SK-N-SH treated with all-trans-retinoic acid at 6 μM for 48 hours (cell line): ENCODE measurements around the gene ACKR2.

Experiments used
- ATAC-seq: fragments of 200-7000 bp; cut with Tn5 transposase; 3 replicates; pipeline ENCODE4 v1.9.1; 2020; ENCODE audit warnings: mild to moderate bottlenecking, moderate library complexity
- ARNTL ChIP-seq: fragments of 450-650 bp; formaldehyde crosslinking; IDR thresholded peaks from 2 replicates; pipeline ENCODE4 v1.5.0; 2020; ENCODE audit warnings: low read depth, mild to moderate bottlenecking, moderate library complexity, borderline replicate concordance
- BACH2 ChIP-seq: fragments of 250-450 bp; sonication (Bioruptor Pico); IDR thresholded peaks from 2 replicates; pipeline ENCODE4 v1.9.0; 2021; ENCODE audit warnings: mild to moderate bottlenecking, borderline replicate concordance
- CREB5 ChIP-seq: fragments of 250-450 bp; sonication (Bioruptor Pico); IDR thresholded peaks from 2 replicates; pipeline ENCODE4 v1.5.1; 2020; ENCODE audit warnings: low read depth, mild to moderate bottlenecking, moderate library complexity
- CSDC2 ChIP-seq: fragments of 250-450 bp; sonication (Bioruptor Pico); IDR thresholded peaks from 2 replicates; pipeline ENCODE4 v1.5.0; 2020; ENCODE audit warnings: mild to moderate bottlenecking, moderate library complexity
- CSRNP3 ChIP-seq: fragments of 250-450 bp; sonication (Bioruptor Pico); IDR thresholded peaks from 2 replicates; pipeline ENCODE4 v1.5.1; 2021; ENCODE audit warnings: mild to moderate bottlenecking, moderate library complexity
- ESRRG ChIP-seq: fragments of 250-450 bp; sonication (Bioruptor Pico); IDR thresholded peaks from 2 replicates; pipeline ENCODE4 v1.6.1; 2021; ENCODE audit warnings: mild to moderate bottlenecking
- GLIS3 ChIP-seq: fragments of 250-450 bp; sonication (Bioruptor Pico); IDR thresholded peaks from 2 replicates; pipeline ENCODE4 v1.5.0; 2020; ENCODE audit warnings: mild to moderate bottlenecking, moderate library complexity
- ISL1 ChIP-seq: fragments of 250-450 bp; sonication (Bioruptor Pico); IDR thresholded peaks from 2 replicates; pipeline ENCODE4 v2.1.2; 2022; ENCODE audit warnings: mild to moderate bottlenecking, moderate library complexity
- OSR1 ChIP-seq: fragments of 250-450 bp; sonication (Bioruptor Pico); IDR thresholded peaks from 2 replicates; pipeline ENCODE4 v1.8.0; 2022; ENCODE audit warnings: moderate library complexity, mild to moderate bottlenecking, inconsistent platforms
- PATZ1 ChIP-seq: fragments of 250-450 bp; sonication (Bioruptor Pico); IDR thresholded peaks from 2 replicates; pipeline ENCODE4 v1.8.0; 2020; ENCODE audit warnings: mild to moderate bottlenecking, moderate library complexity, borderline replicate concordance
- POU6F1 ChIP-seq: fragments of 250-450 bp; sonication (Bioruptor Pico); IDR thresholded peaks from 2 replicates; pipeline ENCODE4 v1.8.0; 2021; ENCODE audit warnings: low read depth, mild to moderate bottlenecking, moderate library complexity, borderline replicate concordance
- PPARA ChIP-seq: fragments of 250-450 bp; sonication (Bioruptor Pico); IDR thresholded peaks from 2 replicates; pipeline ENCODE4 v1.5.0; 2020; ENCODE audit warnings: mild to moderate bottlenecking, borderline replicate concordance
- RARB ChIP-seq: fragments of 250-450 bp; sonication (Bioruptor Pico); IDR thresholded peaks from 2 replicates; pipeline ENCODE4 v1.8.0; 2021; ENCODE audit warnings: mild to moderate bottlenecking, moderate library complexity
- SNAI2 ChIP-seq: fragments of 250-450 bp; sonication (Bioruptor Pico); IDR thresholded peaks from 2 replicates; pipeline ENCODE4 v1.5.0; 2020; ENCODE audit warnings: mild to moderate bottlenecking, moderate library complexity
- TCF4 ChIP-seq: fragments of 250-450 bp; sonication (Bioruptor Pico); IDR thresholded peaks from 2 replicates; pipeline ENCODE4 v1.8.0; 2021; ENCODE audit warnings: mild to moderate bottlenecking, moderate library complexity, borderline replicate concordance
- TOX ChIP-seq: fragments of 250-450 bp; sonication (Bioruptor Pico); IDR thresholded peaks from 2 replicates; pipeline ENCODE4 v1.8.0; 2021; ENCODE audit warnings: mild to moderate bottlenecking, moderate library complexity, borderline replicate concordance
- ZC3H10 ChIP-seq: fragments of 250-450 bp; sonication (Bioruptor Pico); IDR thresholded peaks from 2 replicates; pipeline ENCODE4 v1.5.1; 2021; ENCODE audit warnings: mild to moderate bottlenecking, moderate library complexity
- ZFP3 ChIP-seq: fragments of 250-450 bp; sonication (Bioruptor Pico); IDR thresholded peaks from 2 replicates; pipeline ENCODE4 v1.5.0; 2020; ENCODE audit warnings: mild to moderate bottlenecking, moderate library complexity
- ZFP30 ChIP-seq: fragments of 450-650 bp; formaldehyde crosslinking; IDR thresholded peaks from 2 replicates; pipeline ENCODE4 v1.5.0; 2022; ENCODE audit warnings: mild to moderate bottlenecking, moderate library complexity
- ZNF565 ChIP-seq: fragments of 450-650 bp; formaldehyde crosslinking; conservative IDR thresholded peaks from 2 replicates; pipeline ENCODE4 v1.5.0; 2020; ENCODE audit warnings: low read depth, mild to moderate bottlenecking, moderate library complexity
- ZNF70 ChIP-seq: fragments of 450-650 bp; formaldehyde crosslinking; IDR thresholded peaks from 2 replicates; pipeline ENCODE4 v1.5.0; 2020; ENCODE audit warnings: mild to moderate bottlenecking, moderate library complexity
- ZNF8 ChIP-seq: fragments of 450-650 bp; formaldehyde crosslinking; IDR thresholded peaks from 2 replicates; pipeline ENCODE4 v1.5.0; 2020; ENCODE audit warnings: mild to moderate bottlenecking, moderate library complexity

ACKR2 gene

GRCh38 chr3:42886294-42886822 is 77.1 kb downstream of the ACKR2 start:
- TF ChIP-seq ZNF565 = no peak
- TF ChIP-seq GLIS3 = no peak
- no peak for TF ChIP-seq CSDC2
- TF ChIP-seq TCF4 = no peak
- TF ChIP-seq SNAI2 (CRISPR knock-in tag) = no peak
- TF ChIP-seq ZFP3 = no peak
- TF ChIP-seq POU6F1 (CRISPR knock-in tag) = no peak
- no peak for TF ChIP-seq ZFP30
- ATAC-seq = no peak

- no peak for TF ChIP-seq ZNF70 (CRISPR knock-in tag)
- ATAC-seq = no peak
Observed at GRCh38 chr3:42887084-42887483, 77.8 kb downstream of the ACKR2 start.

GRCh38 chr3:42891042-42891441 is 81.8 kb downstream of the ACKR2 start:
- no peak for ATAC-seq
- TF ChIP-seq CREB5 (no peak), ARNTL (no peak), RARB (CRISPR knock-in tag) (no peak), ESRRG (CRISPR knock-in tag) (no peak)

GRCh38 chr3:42892169-42892568 is 82.9 kb downstream of the ACKR2 start:
- no peak for TF ChIP-seq ZNF8 (CRISPR knock-in tag)
- no peak for TF ChIP-seq ZNF70 (CRISPR knock-in tag)
- no peak for TF ChIP-seq ESRRG (CRISPR knock-in tag)
- no peak for TF ChIP-seq GLIS3
- no peak for TF ChIP-seq CSRNP3 (CRISPR knock-in tag)
- no peak for TF ChIP-seq ZC3H10 (CRISPR knock-in tag)
- TF ChIP-seq RARB (CRISPR knock-in tag) = no peak
- no peak for TF ChIP-seq BACH2
- no peak for TF ChIP-seq CREB5
- no peak for TF ChIP-seq TCF4
- TF ChIP-seq PPARA (CRISPR knock-in tag) = no peak
- no peak for TF ChIP-seq SNAI2 (CRISPR knock-in tag)
- no peak for TF ChIP-seq PATZ1 (CRISPR knock-in tag)
- no peak for TF ChIP-seq CSDC2
- no peak for TF ChIP-seq OSR1 (CRISPR knock-in tag)
- TF ChIP-seq ISL1 = no peak
- no peak for TF ChIP-seq ARNTL
- TF ChIP-seq ZNF565 = no peak
- TF ChIP-seq TOX (CRISPR knock-in tag) = no peak
- TF ChIP-seq POU6F1 (CRISPR knock-in tag) = no peak
- no peak for ATAC-seq
